ENCODE data around the gene CAMK1D. TPM values are rescaled to one million over a fixed set of nuclear protein-coding genes. Genes with fewer than 3 reads are reported as not detected.

CAMK1D gene
- total RNA-seq, 3 donors from 2014 or later, result 20.6 to 48.5 (median 32.8) TPM

DNA sequence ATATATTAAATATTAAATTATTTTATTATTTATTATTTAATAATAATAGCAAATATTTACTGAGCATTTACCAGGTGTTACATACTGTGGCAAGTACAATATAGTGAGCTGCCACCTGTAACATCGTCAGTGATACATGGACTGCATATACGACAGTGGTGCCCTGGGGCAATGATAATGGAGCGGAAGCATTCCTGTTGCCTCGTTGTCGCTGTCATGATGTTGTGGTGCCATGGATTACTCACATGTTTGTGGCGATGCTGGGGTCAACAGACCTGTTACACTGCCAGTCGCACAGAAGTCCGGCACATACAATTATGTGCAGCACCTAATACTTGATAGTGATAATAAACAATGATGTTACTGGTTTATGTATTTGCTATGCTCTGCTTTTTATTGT lies 20.6 kb downstream of the CAMK1D start:
- intact Hi-C loops (cut with DNase I, micrococcal nuclease), result no loop called here
- no peak for TF ChIP-seq CTCF (IDR thresholded peaks at IDR 0.05)
- no peaks in the 10 kb centered on the region for H3K36me3 ChIP-seq (ENCODE audit: low read depth)
- H3K4me3 ChIP-seq, result no peak overlapping the region
- ATAC-seq, result no peak
- H3K4me1 ChIP-seq (ENCODE audit: low read depth), result no peaks in the 10 kb centered on the region
- no peaks in the 10 kb centered on the region for H3K9me3 ChIP-seq
- DNase-seq, result no peak

DNA sequence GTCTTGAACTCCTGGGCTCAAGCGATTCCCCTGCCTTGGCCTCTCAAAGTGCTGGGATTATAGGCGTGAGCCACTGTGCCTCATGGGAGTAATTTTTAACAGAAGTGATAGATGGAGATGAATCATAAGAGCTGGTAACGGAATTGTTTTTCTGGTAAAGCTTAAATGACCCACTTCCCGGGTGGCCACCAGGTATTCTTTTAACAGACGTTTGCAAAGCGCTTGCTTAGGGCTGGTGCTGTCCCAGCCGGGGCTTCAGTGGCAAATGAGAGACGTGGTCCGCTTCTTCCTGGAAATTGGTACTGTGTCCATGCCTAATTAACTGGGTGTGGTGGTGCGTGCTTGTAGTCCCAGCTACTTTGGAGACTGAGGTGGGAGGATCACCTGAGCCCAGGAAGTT lies 23.5 kb downstream of the CAMK1D start:
- Histone ChIP-seq H3K36me3 (ENCODE audit: low read depth) (no peaks in the 10 kb centered on the region), H3K9me3 (no peaks in the 10 kb centered on the region), H3K4me3 (no peak overlapping the region), H3K4me1 (ENCODE audit: low read depth) (no peaks in the 10 kb centered on the region)
- no peak for TF ChIP-seq CTCF (IDR thresholded peaks at IDR 0.05)
- DNase-seq, result no peak
- no peak for ATAC-seq
- intact Hi-C loops (cut with DNase I, micrococcal nuclease), result no loop called here

DNA sequence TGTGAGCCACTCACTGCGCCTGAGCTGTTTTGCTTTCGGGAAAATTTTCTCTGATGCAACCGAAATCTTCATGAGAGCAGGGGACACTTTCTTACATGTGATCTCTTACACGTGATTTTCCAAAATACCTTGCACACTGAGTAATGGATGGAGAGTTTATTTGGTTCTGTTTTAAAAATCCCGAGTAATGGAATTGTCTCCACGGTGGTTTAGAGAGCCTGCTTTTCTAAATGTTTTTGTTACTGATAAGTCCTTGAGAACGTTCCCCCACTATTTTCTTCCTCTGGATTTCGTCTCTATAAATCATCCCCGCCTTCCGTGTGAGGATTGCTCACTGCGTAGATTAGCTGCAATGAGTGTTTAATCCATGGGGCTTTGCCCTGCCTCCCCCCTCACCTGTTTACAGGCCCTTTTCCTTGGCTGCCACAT lies 25.7 kb downstream of the CAMK1D start:
- Histone ChIP-seq H3K4me1 (ENCODE audit: low read depth) (no peaks in the 10 kb centered on the region), H3K36me3 (ENCODE audit: low read depth) (no peaks in the 10 kb centered on the region), H3K9me3 (no peaks in the 10 kb centered on the region), H3K4me3 (no peak overlapping the region)
- DNase-seq (no peak), ATAC-seq (no peak)
- intact Hi-C loops (cut with DNase I, micrococcal nuclease), result no loop called here
- TF ChIP-seq CTCF (IDR thresholded peaks at IDR 0.05), result no peak

DNA sequence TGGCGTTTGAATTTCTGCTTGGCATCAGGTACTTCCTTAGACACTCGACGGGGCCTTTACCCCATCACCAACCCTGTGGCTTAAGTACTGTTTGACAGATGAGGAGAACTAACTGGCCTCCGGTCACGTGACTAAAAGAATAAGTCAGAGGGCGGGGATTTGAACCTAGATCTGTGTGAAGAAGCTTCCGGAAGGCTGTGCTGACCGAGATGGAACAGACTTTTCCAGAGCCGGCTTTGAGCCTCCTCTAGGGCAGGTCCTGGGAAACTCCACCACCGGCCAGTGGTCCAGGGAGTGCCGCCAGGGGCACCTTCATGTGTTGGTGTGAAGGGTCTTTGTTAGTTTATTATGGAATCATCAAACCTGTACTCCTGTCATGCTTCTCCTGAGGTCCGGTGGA lies 26.9 kb downstream of the CAMK1D start:
- H3K36me3 ChIP-seq (ENCODE audit: low read depth), result no peaks in the 10 kb centered on the region
- H3K4me1 ChIP-seq (ENCODE audit: low read depth), result no peaks in the 10 kb centered on the region
- H3K9me3 ChIP-seq, result no peaks in the 10 kb centered on the region
- intact Hi-C loops (cut with DNase I, micrococcal nuclease), result no loop called here
- TF ChIP-seq CTCF (IDR thresholded peaks at IDR 0.05), result no peak
- DNase-seq (no peak), ATAC-seq (no peak)
- no peak overlapping the region for H3K4me3 ChIP-seq

DNA sequence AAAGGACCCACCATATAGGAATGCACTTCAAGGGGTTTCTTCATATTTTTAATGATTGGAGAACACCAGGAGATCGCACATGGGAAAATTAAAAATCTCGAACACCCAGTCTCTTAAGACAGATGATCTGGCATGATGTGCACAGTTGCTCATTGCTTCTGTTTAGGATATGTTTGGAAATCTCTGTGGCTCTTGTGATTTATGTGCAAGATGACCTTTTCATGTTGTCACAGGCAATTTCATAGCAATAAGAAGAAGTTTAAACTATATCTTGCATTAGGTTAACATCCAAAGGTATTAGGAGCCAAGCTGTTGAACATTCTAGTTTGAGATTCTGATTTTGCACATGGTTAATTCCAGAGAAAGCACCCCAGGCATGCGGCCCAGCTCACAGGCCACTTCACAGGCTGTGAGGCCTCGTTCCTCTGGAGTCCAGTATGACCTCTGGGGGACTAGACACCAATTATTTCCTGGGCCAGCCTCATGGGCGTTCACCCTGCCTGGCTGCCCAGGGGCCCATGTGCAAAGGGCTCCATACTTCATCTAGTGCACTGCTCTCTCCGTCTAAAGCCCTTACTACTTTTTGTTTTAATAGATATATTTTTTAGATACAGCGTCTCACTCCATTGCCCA lies 28.4 kb downstream of the CAMK1D start:
- no peak for ATAC-seq
- intact Hi-C loops (cut with DNase I, micrococcal nuclease), result no loop called here
- DNase-seq, result no peak
- TF ChIP-seq CTCF (IDR thresholded peaks at IDR 0.05), result no peak
- no peaks in the 10 kb centered on the region for H3K36me3 ChIP-seq (ENCODE audit: low read depth)
- no peak overlapping the region for H3K4me3 ChIP-seq
- H3K9me3 ChIP-seq, result no peaks in the 10 kb centered on the region
- H3K4me1 ChIP-seq (ENCODE audit: low read depth), result no peaks in the 10 kb centered on the region

DNA sequence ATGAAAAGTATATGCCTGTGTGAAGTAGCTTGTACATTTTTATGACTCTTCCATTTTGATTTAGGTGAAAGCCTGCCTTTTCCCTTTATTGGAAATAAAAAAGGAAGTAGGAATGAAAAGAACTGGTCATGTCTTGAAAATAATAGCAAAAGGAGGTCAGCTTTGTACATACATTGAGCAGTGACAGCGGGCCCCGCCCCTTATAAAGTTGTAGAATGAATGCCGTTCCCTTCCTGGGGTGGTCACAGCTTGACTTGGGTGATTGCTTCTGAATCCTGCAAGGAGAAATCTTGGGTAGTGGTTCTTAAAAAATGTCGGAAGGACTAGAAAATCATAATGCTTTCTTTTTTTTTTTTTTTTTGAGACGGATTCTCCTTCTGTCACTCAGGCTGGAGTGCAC lies 31.7 kb downstream of the CAMK1D start:
- Histone ChIP-seq H3K9me3 (no peaks in the 10 kb centered on the region), H3K4me3 (no peak overlapping the region), H3K4me1 (ENCODE audit: low read depth) (no peaks in the 10 kb centered on the region), H3K36me3 (ENCODE audit: low read depth) (no peaks in the 10 kb centered on the region)
- intact Hi-C loops (cut with DNase I, micrococcal nuclease), result no loop called here
- ATAC-seq, result peak; percentile 66
- TF ChIP-seq CTCF (IDR thresholded peaks at IDR 0.05), result no peak
- no peak for DNase-seq

Measured in mucosa of descending colon (tissue), 3 donors.